Measurements from ENCODE around the gene AGXT.
A peak's percentile ranks its signal among the peaks of the same experiment; 100 is the strongest.

Gene AGXT

DNA sequence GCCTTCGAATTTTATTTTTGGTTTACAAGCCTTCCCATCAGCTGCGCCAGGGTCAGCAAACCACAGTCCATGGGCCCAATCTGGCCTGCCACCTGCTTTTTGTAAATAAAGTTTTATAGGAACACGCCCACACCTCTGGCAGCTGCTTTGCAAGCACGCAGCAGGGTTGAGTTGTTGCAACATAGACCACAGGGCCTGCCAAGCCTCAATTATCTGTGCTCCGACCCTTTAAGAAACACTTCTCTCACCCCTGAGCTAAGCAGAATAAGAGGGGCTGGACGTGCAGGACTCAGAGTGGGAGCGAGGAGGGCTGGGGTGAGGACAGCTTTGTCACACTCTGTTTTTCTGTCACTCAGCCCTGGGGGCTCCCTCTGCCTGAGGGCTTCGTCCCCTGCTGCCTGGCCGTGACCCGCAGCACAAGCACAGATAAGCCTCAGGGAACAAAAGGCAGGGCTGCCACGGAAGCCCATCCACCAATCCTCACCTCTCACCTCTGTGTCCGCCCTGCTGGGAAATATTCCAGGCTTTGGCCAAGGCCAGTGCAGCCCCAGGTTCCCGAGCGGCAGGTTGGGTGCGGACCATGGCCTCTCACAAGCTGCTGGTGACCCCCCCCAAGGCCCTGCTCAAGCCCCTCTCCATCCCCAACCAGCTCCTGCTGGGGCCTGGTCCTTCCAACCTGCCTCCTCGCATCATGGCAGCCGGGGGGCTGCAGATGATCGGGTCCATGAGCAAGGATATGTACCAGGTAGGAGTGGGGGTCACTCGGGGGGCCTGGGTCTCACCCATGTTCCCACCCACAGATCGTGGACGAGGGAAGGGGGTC, at the start of gene AGXT:
TSS of gene AGXT (plus strand) at position 539 of the 823 bp plus-strand sequence. CDS start at position 581, 42 bp downstream.
- DNase-seq (ENCODE audit: low read depth in 2 of 2) = no peak

DNA sequence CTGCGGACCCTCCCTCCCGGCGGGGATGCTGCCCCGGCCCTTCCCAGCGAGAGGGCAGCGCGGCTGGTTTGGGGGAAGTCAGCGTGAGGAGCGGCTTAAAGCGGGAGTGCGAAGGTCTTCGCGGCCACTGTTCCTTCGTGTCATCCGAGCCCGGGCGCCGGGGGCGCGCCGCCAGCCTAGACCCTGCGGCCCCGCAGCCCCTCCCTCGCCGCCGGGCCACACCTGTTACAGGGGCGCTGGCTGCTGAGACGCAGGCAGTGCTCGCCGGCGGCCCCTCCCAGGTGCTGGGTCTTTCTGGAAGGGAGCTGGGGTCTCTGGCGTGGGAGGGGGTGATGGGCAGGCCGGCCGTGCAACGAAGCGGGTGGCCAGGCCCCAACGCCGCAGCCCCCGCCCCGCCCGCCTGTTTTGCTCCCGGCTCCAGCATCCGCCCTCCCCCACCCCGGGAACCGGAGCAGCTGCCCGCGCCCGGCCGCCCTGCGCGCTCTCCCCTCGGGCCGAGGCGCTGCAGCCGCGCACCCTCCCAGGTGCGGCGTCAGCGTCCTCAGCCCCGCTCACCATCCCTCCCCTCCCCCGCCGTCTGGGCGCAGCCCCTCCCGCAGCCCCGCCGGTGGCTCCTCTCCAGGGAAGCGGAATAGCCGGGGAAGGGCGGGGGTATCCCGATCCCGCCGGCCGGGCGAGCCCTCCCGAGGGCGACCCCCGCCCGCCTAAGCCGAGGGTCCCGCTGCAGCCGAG, 49.3 kb upstream of the AGXT start:
- no peak for DNase-seq (ENCODE audit: low read depth in 2 of 2)

DNA sequence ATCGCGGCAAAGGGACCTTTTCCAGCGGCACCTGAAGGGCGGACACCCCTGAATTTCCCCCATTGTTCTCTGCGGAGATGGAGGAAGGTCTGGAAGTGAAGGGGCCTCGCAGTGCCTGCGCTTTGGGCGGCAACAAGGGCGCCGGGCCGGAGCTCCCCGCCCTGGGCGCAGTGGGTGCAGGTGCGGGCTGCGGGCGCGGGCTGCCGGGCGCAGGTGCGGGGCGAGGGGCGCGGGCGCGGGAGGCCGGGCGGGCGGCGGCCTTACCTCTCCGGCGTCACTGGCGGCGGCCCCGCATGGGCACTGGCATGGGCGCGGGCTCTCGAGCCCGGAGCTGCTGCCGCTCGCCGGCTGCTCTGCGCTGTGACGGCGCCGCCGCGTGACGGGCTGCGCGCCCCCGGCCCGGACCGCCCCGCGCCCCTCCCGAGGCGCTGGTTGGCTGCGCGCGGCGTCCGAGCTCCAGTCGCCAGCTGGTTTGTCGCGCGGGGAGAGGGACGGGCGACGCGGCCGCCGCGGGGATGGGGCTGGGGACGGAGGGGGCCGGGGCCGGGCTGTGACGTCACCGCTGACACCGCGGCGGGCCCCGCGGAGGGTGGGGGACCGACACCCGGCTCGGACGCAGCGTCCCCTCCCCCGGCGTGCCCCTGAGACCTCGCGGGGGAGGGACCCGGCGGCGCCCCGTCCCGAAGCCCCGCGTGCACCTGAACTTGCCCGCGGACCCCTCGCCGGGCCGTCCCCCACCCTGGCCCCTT, 48.6 kb upstream of the AGXT start, which contains the start of gene KIF1A:
TSS of gene KIF1A (minus strand) at position 362 of the 749 bp plus-strand sequence. CDS start 22,467 bp downstream, outside the sequence.
- DNase-seq (ENCODE audit: low read depth in 2 of 2) = no peak

DNA sequence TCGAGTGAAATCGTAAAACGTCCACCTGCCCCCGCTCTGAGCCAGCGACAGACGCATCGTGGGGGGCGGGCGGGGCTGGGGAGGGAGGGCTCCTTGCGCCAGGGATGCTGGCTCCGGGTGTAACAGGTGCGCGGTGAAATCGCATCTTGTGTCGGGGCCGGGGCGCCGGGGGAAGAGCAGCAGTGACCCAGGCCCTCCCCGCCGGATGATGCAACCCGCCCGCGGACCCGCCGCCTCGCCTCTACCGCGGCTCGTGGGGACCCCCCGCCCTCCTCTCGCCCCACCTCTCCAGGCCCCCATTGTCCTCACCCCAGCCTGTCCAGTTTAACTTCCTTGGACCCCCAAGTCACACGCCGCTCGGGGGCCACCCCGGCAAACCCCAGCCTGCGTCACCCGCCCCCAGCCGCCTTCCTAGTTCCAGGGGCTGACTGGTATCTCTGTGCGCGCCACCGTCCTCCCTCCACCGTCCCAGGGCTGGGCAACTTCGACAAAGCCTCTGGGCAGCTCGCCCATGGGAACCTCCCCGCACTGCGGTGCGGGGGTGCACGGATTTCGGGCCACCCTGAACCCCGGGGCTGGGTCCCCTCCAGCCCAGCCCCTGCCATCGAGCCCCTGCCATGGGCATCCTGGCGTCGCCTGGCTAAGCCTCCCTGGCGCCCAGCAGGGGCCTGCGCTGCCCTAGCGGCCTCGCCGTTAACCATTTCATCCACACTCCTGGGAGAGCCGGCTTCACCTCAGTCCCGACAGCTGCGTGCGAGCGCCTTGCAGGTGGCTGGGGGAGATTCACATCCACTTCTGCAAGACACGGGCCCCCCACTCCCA, 47.8 kb upstream of the AGXT start:
- DNase-seq (ENCODE audit: low read depth in 2 of 2) = no peak

DNA sequence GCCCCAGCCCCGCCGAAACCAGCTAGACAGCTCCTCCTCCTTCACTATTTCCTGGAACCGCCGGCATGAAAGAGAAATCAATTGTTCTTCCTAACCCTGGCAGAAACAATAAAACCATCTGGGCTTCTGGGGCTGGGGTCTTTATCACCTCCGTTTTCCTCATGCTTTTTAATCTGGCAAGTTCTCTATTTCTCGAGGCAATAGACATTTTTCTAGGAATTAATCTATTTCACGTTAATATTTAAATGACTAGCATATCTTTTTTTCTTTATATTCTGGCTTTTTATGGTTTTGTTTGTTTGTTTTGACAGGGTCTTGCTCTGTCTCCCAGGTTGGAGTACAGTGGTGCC, 47.2 kb upstream of the AGXT start:
- DNase-seq (ENCODE audit: low read depth in 2 of 2) = no peak

DNA sequence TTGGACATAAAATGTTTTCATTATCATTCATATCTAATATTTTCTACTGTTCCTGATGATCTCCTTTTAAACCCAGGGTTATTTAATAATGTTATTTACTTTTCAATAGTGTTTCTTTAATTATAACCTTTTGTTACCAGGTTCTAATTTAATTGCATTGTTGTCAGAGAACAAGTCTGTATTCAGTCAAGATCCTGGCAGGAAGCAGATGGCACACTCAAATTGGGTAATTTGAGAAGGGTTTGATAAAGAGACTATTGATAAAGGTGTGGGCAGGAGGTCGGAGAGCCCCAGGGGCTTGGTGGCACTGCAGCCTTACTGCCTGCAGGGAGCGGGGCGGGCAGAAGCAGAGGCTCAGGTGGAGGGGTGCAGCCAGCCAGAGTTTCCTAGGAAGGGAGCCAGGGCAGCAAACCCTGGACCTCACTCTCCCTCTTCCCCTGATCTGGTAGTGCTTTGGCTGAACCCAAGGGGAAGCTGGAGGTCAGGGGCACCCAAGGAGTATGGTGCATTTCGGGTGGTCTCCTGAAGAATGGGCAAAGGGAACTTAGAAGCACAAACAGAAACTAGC, 46.3 kb upstream of the AGXT start:
- DNase-seq (ENCODE audit: low read depth in 2 of 2) = no peak

DNA sequence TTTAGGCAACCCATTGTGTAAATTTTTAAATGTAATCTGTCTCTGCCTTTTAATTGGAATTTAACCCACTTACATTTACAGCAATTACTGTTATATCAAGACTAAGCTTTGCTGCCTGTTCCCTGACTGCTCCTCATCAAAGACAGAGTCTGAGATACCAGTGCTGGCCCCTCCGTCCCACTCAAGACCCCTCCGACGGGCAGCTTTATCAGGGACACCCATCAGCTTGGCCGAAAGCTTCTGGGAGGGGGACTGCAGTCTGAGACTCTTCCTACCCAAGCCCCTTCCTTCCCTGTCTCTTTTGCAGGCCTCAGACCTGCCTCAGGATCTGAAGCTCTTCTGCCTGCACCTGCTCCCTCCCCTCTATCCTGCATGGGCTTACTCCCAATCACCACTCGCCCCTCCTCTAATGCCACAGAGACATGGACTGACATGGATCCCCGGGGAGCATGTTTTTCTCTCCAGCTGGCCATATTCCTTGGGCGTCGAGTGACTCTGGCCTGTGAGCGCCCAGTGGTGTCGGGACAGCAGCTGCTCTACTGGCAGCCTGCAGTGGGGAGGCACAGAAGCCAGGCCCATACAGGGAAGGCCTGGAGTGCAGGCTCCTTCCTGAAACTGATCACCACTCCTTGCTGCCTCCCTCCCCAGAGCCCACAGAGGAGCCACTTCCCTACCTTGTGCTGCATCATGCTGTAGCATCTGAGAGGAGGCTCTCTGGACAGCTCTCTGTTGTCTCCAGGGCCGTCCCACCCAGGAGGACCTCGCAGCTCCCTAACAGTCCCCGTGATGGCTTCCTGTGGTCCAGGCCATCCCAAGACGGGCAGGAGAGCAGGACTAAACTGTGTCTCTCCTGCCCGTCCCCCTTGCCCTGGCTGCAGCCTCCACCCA, 44.9 kb upstream of the AGXT start:
- DNase-seq (ENCODE audit: low read depth in 2 of 2) = no peak

DNA sequence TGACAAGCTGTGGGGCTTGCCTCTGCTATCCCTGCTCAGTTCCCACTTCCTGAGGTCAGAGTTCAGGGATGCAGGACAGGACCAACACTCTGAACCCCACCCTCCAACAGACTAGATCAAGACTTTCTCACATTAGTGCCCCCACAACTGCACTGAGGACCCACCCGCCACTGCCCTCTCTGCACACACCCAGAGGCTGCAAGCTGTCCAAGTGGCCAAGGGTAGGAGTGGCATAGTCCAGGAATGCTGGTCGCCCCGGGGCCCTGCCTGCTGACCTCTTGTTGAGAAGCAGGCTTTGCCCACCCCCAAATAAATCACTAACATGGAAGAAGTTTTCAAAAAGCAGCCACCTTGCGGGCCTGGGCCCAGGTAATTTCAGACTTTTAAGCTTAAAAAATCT, 43.1 kb upstream of the AGXT start:
- no peak for DNase-seq (ENCODE audit: low read depth in 2 of 2)

DNA sequence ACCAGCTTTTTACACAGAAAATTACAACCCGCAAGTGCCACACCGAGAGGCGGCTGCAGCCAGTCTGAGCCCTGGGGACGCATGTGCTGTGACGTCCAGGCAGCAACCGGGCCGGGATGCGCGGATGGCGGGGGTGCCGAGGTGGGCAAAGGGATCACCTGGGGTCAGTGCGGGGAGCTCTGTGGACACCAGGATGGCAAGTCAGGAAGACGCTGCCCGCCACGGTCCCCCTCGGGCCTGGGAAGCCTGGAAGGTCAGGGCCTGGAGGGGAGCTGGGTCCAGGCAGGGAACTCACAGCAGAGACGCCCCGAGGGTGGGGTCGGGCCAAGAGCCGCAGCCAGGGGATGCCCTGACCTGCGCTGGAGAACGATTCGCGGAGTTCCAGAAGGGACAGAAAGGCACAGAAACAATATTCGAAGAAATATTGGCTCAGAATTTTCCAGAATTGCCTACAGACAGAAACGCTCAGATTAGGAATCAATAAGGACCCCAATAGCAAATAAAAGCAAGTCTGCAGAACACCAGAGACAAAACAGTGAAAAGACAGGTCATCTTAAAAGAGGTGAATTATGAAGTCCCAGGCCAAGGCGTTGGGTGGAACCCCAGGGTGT, 36.9 kb upstream of the AGXT start:
- DNase-seq (ENCODE audit: low read depth in 2 of 2) = no peak

DNA sequence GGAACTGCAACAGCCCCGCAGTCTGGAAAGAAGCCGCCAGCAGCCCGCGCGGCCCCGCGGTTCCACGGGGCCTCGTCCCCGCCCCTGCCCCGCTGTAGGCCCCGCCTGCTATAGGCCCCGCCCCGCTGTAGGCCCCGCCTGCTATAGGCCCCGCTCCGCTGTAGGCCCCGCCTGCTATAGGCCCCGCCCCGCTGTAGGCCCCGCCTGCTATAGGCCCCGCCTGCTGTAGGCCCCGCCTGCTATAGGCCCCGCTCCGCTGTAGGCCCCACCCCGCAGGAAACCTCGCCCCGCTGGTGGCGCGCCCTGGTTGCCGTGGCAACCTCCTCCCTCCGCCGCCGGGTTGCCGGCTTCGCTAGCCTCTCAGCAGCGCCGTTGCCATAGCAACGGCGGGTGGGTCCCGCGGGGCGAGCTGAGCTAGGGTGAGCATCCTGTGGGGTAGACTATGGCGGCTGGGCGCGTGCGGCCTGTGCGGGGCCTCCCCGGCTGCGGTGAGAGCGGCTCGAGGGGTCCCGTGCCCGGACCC, 36.4 kb upstream of the AGXT start:
- peak; percentile 93 to 96 for DNase-seq (ENCODE audit: low read depth in 2 of 2)

DNA sequence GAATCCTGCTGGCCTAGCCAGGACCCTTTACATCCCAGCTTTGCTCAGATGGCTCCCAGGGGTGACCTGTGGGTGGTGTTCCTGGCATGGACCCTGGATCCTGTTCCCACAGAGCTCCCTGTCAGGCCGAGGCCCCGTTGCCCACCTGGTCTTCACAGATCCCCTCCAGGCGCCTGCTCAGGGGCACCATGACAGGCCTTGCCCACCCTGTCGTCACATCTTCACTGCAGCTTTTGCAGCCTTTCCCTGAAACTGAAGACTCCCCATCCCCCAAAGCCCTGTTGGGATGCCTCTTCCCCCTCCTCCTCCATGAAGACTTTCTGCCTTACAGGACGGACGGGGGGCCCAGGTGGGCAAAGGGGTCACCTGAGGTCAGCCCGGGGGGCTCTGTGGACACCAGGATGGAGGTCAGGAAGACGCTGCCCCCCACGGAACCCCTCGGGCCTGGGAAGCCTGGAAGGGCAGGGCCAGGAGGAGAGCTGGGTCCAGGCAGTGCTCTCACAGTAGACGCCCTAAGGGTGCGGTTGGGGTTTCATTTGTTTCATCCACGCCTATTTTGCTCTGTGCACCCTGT, 35.6 kb upstream of the AGXT start:
- DNase-seq (ENCODE audit: low read depth in 2 of 2) = no peak

DNA sequence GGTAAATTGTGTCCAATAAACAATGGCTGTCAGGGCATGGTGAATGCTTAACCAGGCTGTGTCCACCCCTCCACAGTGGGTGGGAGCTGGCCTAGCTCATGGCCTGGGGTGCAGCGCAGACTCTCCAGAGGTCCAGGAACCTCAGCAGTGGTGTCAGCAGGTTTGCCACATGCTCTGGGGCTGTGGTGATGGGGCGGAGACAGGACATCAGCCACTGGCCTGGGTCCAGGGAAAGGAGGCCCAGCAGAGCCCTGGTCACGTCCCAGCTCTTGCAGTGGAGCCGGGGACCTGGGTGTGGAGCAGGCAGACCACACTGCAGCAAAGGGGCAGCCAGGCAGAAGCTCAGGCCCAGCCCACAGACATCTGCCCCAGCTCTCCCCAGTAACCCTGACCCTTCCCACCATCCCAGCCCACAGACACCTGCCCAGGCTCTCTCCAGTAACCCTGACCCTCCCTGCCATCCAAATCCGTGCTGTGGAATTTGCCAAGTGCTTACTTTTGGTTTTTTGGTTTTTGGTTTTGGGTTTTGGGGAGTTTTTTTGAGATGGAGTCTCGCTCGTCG, 34.8 kb upstream of the AGXT start:
- DNase-seq (ENCODE audit: low read depth in 2 of 2) = no peak

DNA sequence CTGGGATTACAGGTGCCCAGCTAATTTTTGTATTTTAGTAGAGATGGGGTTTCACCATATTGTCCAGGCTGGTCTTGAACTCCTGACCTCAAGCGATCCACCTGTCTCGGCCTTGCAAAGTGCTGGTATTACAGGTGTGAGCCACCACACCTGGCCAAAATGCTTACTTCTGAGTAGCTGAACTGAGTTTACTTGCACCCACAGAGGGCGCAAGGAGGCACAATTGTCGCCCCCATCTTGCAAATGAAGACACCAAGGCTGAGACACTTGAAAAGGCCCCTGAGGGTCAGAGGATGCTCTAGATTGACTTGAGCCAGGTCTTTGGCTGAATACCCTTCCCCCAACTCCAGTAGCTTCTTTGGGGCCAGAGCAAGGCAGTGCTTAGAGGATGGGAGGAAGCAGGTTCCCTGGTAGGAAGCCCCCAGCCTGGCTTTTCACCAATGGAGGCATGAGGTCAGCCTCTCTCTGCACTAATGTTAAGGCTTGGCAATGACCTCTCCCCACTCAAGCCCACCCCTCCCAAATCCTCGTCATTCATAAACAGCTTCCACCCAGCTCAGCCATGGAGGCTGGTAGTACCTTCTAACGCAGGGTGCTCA, 34.1 kb upstream of the AGXT start:
- DNase-seq (ENCODE audit: low read depth in 2 of 2) = no peak

DNA sequence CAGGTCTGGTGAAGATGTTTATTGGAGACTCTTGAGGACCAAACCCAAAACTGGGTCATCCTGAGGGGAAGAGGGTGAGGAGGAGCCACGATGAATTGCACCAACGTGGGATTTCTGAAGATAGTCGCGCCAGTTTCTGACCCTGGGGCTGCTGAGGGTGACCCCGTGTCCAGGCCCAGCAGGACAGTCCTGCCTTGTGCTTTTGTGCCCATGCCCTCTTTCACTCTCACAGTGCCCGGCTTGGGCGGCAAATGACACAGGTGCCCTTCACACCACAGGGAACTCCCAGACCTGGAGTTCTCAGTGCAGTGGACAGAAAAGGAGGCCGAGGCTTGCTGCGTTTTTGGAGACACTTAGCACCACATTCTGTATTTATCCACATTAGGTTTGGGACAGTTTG, 33.1 kb upstream of the AGXT start:
- DNase-seq (ENCODE audit: low read depth in 2 of 2) = no peak

DNA sequence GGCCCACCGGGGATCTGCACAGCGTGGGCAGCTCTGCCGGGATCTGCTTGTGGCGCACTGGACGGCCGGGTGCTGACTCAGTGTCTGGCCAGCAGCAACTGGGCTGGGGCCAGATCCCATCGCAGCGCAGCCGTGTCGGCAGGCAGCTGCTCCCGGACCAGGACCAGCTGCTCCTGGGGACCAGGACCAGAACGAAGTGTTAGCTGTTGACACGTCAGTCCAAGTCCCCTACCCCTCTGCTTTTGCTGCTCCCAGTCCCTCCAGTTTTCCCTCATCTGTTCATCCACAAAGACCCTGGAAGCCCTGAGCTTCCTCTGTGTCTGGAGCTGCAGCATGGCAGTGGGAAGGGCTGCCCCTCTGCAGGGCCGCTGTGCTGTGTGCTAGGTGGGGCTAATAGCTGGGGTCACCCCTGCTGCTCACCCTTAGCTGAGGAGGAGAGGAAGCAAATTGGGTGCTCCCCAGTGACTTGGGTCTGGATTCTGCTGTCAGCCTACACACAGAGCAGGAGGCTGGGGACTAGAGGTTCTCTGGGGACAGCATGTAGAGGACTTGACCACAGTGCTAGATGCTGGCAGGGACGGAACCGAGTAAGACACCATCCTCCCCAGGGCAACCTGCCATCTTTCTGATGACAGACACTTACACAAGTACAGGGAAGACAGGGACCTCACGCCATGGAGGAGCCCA, 31.7 kb upstream of the AGXT start:
- DNase-seq (ENCODE audit: low read depth in 2 of 2) = no peak

DNA sequence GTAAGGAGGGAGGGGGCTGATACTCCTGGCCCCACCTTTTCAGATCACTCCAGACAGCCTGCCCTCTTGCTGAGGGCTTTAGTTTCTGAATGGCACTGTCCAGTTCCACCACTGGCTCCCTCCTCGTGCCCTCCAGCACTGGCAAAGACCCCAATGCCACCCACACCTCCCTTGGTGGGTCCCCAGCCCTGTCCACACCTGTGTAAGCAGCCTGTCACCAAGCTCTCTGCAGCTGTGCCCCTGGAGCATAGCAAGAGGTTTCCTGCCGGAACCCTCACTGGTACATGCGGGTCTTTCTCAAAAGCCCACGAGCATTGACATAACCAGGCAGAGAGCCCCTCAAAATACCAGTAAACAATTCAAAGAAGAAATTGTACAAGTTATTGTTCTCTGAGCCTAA, 31.0 kb upstream of the AGXT start:
- no peak for DNase-seq (ENCODE audit: low read depth in 2 of 2)

DNA sequence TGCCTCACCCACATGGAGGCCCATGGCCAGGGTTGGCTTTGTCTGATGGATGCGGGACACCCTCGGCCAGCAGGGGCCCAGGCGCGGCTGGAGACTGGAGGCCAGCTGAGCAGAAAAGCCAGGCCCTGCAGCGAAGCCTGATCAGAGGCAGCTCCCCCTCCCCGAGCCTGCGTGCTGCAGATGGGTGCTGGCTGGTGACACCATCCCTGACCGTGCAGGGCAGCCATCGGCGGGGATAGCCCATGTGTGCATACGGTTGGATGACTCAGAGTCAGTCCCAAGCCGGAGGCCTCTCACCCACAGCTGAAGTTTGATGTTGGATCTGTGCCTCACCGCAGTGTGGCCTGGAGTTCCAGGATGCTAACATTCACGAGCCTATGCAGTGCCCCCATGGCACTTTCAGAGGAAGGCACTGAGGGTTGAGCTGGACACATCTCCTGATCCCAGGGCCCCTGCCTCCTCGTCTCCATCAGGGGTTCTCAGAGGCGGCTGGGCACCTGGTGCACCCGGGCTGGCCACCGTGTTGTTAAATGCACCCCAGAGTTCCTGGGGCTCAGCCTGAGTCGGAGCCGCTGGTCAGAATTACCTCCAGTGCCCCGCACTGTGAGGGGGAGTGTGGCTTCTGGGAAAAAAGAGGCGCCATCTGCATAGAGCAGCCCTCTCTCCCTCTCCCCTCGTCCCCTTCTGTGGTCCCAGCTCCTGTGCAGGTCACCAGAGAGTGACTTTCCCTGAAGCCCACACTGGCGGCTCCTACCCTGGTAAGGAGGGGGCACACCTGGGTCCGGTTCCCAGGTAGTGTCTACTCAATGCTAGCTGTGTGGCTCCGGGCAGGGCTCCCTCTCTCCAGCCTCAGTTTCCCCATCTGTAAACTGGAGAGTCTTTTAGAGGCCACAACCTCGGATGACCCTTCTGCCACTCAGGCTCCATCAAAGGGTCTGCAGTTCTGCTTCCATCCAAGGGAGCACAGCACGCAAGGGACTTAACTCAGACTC, 29.2 kb upstream of the AGXT start:
- no peak for DNase-seq (ENCODE audit: low read depth in 2 of 2)
